ENCODE measurements around the gene CYP2A13. TPM values are rescaled to one million over a fixed set of nuclear protein-coding genes. Genes with fewer than 3 reads are reported as not detected.
"Not testable (repeated sequence)": the region's sequence is repeated elsewhere in the genome, so short reads cannot be mapped to it uniquely, and the experiment has no call there.

CYP2A13 gene
- total RNA-seq, 2 experiments from 2014 or later, result not detected

DNA sequence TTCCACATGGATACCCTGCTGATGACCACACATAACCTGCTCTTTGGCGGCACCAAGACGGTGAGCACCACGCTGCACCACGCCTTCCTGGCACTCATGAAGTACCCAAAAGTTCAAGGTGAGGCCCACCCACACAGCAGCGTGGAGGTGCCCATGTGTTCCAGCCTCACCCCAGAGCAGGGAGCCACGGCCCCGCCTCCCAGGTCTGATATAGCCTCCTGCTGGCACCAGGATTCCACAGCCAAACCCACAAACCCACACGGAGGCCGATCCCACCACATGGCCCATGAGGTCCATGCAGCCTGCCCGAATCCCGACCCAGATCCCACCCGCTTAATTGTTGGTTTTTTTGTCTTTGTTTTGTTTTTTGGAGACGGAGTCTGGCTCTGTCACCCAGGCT is 34.6 kb downstream of the CYP2A13 start:
- BruUV-seq (replicated peaks); H3K79me2 ChIP-seq (ENCODE audit: insufficient read depth, low read depth, low read length); H3K4me2 ChIP-seq (ENCODE audit: low read length); H2AFZ ChIP-seq (ENCODE audit: low read length); H3K4me1 ChIP-seq (ENCODE audit: insufficient read depth, low read length, poor library complexity, severe bottlenecking); H3K36me3 ChIP-seq (ENCODE audit: insufficient read depth, low read length); H4K20me1 ChIP-seq (ENCODE audit: insufficient read depth, low read length); H3K9me2 ChIP-seq (ENCODE audit: insufficient read depth, low read length); H3K9me3 ChIP-seq (ENCODE audit: low read length); POLR2A ChIA-PET; DNase-seq (ENCODE audit: low spot score); H3K27ac ChIP-seq (ENCODE audit: low read depth, low read length, poor library complexity, severe bottlenecking); H3K4me3 ChIP-seq (ENCODE audit: low read depth, low read length, poor library complexity, severe bottlenecking); CTCF ChIA-PET (ENCODE audit: unreplicated experiment); intact Hi-C loops (cut with micrococcal nuclease; ENCODE audit: unreplicated experiment): not testable (repeated sequence)

- intact Hi-C loops (cut with micrococcal nuclease; ENCODE audit: unreplicated experiment), result no loop called here
- Histone ChIP-seq H3K4me3 (ENCODE audit: low read depth, low read length, poor library complexity, severe bottlenecking) (no peak overlapping the region), H3K4me2 (ENCODE audit: low read length) (no peak overlapping the region), H3K27ac (ENCODE audit: low read depth, low read length, poor library complexity, severe bottlenecking) (no peak overlapping the region), H3K9me2 (ENCODE audit: insufficient read depth, low read length) (no peaks in the 10 kb centered on the region), H3K9me3 (ENCODE audit: low read length) (no peaks in the 10 kb centered on the region), H2AFZ (ENCODE audit: low read length) (no peak overlapping the region), H3K4me1 (ENCODE audit: insufficient read depth, low read length, poor library complexity, severe bottlenecking) (no peaks in the 10 kb centered on the region), H3K79me2 (ENCODE audit: insufficient read depth, low read depth, low read length) (no peaks in the 10 kb centered on the region), H3K36me3 (ENCODE audit: insufficient read depth, low read length) (no peaks in the 10 kb centered on the region), H4K20me1 (ENCODE audit: insufficient read depth, low read length) (no peaks in the 10 kb centered on the region)
- POLR2A ChIA-PET, result interaction anchor here (0.6 kb wide), 1 partner anchor 290 kb away, joined by 6 read pairs; no protein-coding TSS in a partner anchor
- no peak for TF ChIP-seq CTCF (conservative IDR thresholded peaks at IDR 0.05; ENCODE audit: low read length)
- no peak for TF ChIP-seq EZH2phosphoT487 (IDR thresholded peaks at IDR 0.05; ENCODE audit: borderline replicate concordance, low read depth, low read length)
- CTCF ChIA-PET (ENCODE audit: unreplicated experiment), result no interaction called here
- no TSS peak for BruUV-seq (replicated peaks)
- DNase-seq (ENCODE audit: low spot score), result no peak
Measured at GRCh38 chr19:41123716-41124294, 35.6 kb downstream of the CYP2A13 start.

GRCh38 chr19:41126765-41127203 is 38.5 kb downstream of the CYP2A13 start:
- H3K9me3 ChIP-seq (ENCODE audit: low read length); intact Hi-C loops (cut with micrococcal nuclease; ENCODE audit: unreplicated experiment); H3K36me3 ChIP-seq (ENCODE audit: insufficient read depth, low read length); H4K20me1 ChIP-seq (ENCODE audit: insufficient read depth, low read length); H3K9me2 ChIP-seq (ENCODE audit: insufficient read depth, low read length); H2AFZ ChIP-seq (ENCODE audit: low read length); H3K79me2 ChIP-seq (ENCODE audit: insufficient read depth, low read depth, low read length); BruUV-seq (replicated peaks); CTCF ChIA-PET (ENCODE audit: unreplicated experiment); H3K4me2 ChIP-seq (ENCODE audit: low read length); H3K27ac ChIP-seq (ENCODE audit: low read depth, low read length, poor library complexity, severe bottlenecking); H3K4me1 ChIP-seq (ENCODE audit: insufficient read depth, low read length, poor library complexity, severe bottlenecking); POLR2A ChIA-PET; H3K4me3 ChIP-seq (ENCODE audit: low read depth, low read length, poor library complexity, severe bottlenecking): not testable (repeated sequence)
- peak; percentile 13 for DNase-seq (ENCODE audit: low spot score)
- peak; percentile 77 for TF ChIP-seq CTCF (conservative IDR thresholded peaks at IDR 0.05; ENCODE audit: low read length)

GRCh38 chr19:41127362-41127761 is 39.1 kb downstream of the CYP2A13 start:
- DNase-seq (ENCODE audit: low spot score); intact Hi-C loops (cut with micrococcal nuclease; ENCODE audit: unreplicated experiment); H3K79me2 ChIP-seq (ENCODE audit: insufficient read depth, low read depth, low read length); H3K4me2 ChIP-seq (ENCODE audit: low read length); POLR2A ChIA-PET; H3K36me3 ChIP-seq (ENCODE audit: insufficient read depth, low read length); H3K9me3 ChIP-seq (ENCODE audit: low read length); H3K4me3 ChIP-seq (ENCODE audit: low read depth, low read length, poor library complexity, severe bottlenecking); H2AFZ ChIP-seq (ENCODE audit: low read length); H3K4me1 ChIP-seq (ENCODE audit: insufficient read depth, low read length, poor library complexity, severe bottlenecking); CTCF ChIA-PET (ENCODE audit: unreplicated experiment); H4K20me1 ChIP-seq (ENCODE audit: insufficient read depth, low read length); H3K9me2 ChIP-seq (ENCODE audit: insufficient read depth, low read length); H3K27ac ChIP-seq (ENCODE audit: low read depth, low read length, poor library complexity, severe bottlenecking); BruUV-seq (replicated peaks): not testable (repeated sequence)

- H4K20me1 ChIP-seq (ENCODE audit: insufficient read depth, low read length); H3K9me2 ChIP-seq (ENCODE audit: insufficient read depth, low read length); CTCF ChIA-PET (ENCODE audit: unreplicated experiment); H3K4me3 ChIP-seq (ENCODE audit: low read depth, low read length, poor library complexity, severe bottlenecking); intact Hi-C loops (cut with micrococcal nuclease; ENCODE audit: unreplicated experiment); BruUV-seq (replicated peaks); POLR2A ChIA-PET; H3K79me2 ChIP-seq (ENCODE audit: insufficient read depth, low read depth, low read length); H3K4me1 ChIP-seq (ENCODE audit: insufficient read depth, low read length, poor library complexity, severe bottlenecking); H3K27ac ChIP-seq (ENCODE audit: low read depth, low read length, poor library complexity, severe bottlenecking); DNase-seq (ENCODE audit: low spot score); H3K4me2 ChIP-seq (ENCODE audit: low read length); H2AFZ ChIP-seq (ENCODE audit: low read length); H3K36me3 ChIP-seq (ENCODE audit: insufficient read depth, low read length); H3K9me3 ChIP-seq (ENCODE audit: low read length): not testable (repeated sequence)
Measured at GRCh38 chr19:41127801-41128300, 39.6 kb downstream of the CYP2A13 start.
